HG02885 (cell line): ENCODE data around the gene NR2F1.
"Not testable (repeated sequence)": the region's sequence is repeated elsewhere in the genome, so short reads cannot be mapped to it uniquely, and the experiment has no call there.

Experiments used
- ATAC-seq: cut with Tn5 transposase; IDR thresholded peaks from one replicate; pipeline ENCODE4 v1.9.1; 2021; ENCODE audit warnings: mild to moderate bottlenecking; ENCODE audit not compliant: unreplicated experiment, poor library complexity

The NR2F1 gene

DNA sequence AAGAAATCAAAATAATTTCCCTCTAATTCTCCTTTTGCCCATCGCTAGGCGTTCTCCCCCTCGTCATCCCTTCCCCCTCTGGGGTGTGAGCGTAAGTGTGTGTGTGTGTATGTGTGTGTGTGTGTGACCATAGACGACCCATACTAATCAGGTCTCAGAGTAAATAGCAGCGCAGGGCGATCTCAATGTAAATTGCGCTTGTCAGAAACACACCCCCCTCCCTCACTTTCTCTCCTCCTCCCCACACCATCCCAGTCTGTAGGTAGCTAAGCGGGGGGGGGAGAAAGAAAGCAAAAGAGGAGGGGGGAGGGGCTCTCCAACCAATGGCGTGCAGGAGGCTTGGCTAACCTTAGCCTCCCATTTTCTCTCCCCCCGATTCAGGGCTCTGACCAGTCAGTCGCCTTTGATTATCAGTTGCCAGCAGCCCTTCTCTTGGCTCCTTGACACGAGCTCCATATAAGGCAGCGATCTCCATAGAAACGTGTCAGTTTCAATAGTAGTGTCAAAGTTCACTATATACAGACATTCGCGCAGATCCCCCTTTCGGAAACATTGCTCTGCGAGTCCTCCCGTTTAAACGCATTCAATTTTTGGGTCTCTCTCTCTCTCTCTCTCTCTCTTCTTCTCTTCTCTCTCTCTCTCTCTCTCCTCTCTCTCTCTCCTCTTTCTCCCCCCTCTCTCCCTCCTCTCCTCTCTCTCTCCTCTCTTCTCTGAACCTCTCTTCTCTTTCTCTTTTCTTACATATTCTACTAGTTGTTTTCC lies at the start of gene NR2F1:
TSS of gene NR2F1 (plus strand) at position 546 of the 762 bp plus-strand sequence. CDS start 1,802 bp downstream, outside the sequence.
- no peak for ATAC-seq

DNA sequence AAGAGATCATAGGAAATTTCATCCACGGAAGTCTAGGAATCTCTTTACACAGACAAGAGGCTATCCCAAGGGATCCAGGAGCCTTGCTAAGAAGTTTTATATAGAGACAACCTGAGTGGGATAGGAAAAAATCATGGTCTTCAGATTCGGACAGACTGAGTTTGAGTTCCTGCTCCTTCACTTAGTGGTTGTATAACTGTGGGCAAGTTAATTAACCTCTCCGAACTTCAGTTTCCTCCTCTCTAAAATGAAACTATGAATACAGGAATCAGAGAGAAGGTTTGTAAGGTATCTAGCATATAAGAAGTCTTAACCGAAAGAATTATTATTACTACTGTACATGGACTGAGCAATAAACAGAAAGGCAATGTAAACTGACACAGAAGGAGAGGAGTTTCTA lies 37.1 kb upstream of the NR2F1 start:
- no peak for ATAC-seq

GRCh38 chr5:93549594-93549993 lies 33.4 kb upstream of the NR2F1 start:
- not testable (repeated sequence) for ATAC-seq

DNA sequence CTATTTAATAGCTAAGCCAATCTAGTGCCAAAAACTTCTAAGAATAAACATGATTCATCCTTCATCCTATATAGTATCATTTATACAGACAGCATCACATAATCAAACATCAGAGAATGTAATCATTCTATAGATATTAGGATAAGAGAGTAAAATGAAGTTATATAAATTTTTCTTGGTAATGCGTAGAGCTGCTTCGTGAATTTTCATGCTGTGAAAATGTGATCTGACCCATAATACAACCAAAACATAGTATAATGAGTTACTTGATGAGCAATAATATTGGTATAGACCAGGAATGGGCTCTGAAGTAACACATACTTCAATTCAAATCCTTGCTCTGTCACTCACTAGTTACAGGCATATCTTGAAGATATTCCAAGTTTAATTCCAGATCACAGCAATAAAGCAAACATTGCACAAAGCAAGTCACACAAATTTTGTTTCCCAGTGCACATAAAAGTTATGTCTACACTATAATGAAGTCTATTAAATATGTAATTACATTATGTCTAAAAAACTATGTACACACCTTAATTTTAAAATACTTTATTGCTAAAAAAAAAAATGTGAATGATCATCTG lies 25.9 kb upstream of the NR2F1 start:
- no peak for ATAC-seq

GRCh38 chr5:93566091-93566490 lies 16.9 kb upstream of the NR2F1 start:
- no peak for ATAC-seq

- ATAC-seq, result no peak
Measured at GRCh38 chr5:93567424-93567823, 15.6 kb upstream of the NR2F1 start.

DNA sequence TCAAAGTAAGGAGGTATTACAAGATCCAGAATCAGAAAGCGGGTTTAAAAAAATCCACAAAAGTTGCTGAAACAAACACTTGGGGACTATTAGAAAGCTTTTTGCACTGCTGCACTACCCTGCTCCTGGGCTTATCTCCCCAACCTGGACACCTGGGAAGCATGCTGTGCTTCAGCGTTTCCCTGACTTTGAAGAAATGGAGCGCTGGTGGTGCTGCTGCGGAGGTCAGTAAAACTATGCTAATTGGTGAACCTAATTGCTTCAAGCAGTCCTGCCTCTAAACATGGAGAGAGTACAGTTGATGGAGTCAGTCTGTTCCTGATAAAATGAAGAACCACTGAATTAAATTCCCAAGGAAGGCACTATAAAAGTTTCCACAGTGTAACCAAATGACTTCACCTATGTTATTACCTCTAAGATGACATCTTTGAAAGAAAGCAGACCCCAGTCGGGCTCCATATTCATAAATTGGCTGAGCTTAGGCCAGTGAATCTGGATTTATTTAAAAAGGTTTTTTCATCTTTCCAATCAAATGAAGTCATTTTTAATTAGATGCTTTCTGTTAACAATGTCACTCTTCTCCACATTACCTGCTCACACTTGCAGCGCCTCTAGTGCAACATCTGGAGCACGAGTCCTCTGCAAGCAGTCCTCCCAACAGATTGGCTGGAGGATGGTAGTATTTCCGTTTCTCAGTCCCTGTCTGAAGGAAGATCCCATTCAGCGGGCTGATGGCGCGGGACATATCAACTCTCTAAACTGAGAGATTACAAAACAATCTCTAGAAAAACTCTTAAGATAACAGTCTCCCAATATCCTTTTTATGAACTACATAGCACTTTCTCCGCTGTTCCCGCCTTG lies 13.5 kb upstream of the NR2F1 start:
- ATAC-seq, result no peak

DNA sequence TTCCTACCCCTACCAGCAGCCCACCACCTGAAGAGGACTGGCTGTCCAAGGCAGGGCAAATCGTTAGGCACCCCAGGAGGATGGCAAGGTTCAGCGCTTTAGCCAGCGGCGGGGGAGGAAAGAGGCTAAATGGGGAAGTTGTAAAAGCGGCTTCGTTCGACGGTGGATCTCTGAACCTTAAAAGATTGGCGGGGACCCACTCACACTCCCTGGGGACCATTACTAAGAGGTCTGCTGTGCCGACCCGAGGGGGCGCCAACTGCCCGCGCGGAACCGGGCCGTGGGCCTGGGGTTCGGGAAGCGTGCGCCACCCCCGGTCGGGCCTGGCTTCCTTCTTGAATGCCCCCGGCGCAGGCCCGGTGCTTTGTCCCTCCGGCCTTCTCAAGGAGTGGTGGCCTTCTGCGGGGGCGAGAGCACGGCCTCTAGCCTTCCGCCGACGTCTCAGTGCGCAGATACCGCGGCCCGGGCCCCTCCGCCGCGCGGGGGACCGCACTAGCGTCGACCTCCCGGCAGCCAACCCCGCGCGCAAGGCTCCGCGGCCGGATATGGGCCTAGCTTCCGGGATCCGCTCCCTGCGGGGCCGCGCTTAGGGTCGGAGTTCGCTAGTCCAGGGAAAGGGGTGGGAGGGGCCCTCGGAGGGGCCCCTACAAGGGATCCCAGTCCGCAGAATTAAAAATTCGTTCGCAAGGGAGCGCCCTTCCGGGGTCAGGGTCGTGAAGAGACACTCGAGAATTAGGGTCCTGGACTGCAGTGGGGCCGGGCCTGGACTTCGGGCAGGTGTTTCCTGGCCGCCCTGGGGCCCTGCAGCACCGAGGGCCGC lies 12.5 kb upstream of the NR2F1 start:
- ATAC-seq, result peak; percentile 34

GRCh38 chr5:93571114-93571949 lies 11.7 kb upstream of the NR2F1 start:
- ATAC-seq, result no peak

DNA sequence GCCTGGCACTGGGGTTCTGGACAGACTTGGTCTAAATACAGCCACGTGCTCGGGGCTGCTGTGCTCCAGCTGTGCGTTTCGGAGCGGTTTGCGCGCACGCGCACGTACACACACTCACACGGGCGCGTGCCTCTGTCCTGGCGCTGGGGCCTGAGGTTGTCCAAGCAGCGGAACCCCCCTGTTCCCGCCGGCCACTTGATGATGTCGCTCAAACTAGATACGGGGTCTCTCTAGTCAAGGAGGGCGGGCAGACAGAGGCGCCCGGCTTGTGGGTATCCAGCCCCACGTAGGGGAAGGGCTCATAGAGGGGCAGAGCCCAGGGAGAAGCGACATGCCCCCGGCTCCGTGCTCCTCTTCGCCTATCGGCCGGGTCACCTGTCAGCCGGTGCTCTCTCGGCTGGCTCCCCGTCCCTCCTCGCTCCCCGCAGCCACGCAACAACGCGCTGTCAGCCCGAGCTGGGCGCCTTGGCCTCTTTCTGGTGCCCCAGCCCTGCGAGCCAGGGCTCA lies 10.9 kb upstream of the NR2F1 start:
- ATAC-seq, result peak; percentile 38

DNA sequence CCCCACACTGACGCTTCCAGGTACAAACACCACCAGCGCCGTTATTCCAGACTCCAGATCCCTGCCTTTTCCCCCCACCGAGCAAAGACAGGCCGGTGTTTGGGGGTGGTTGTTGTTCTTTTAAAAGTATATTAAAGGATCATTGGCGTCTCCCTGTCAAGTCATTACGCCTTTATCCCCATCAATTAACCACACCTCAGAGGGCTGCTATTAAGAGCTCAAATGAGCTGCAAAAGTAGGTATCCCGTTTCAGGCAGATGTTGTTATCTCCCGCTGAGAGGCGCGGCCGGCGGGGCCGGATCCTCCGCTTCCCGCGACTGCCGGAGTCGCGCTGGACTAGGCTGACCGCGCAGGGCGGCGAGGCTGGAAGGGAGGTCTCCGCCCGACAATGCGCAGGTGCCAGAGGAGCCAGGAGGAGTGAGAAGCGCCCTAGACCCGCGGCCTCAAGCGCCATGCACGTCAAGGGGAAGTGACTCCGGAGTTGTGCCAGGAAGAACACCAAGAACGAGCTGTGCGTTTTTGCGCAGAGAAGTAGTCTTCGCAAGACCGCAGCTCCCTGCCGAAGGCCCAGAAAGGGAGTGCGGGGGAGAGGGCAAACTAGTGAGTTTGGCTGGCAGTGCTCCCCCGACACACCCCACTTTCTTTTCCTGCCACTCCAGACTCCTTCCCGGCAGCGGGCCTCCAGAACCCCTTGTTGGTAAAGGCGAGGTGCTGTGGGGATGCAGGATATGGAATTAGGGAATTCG lies 10.2 kb upstream of the NR2F1 start:
- ATAC-seq, result no peak

GRCh38 chr5:93573354-93574351 lies 9.4 kb upstream of the NR2F1 start:
- ATAC-seq, result no peak

- ATAC-seq, result no peak
Measured at GRCh38 chr5:93574491-93575305, 8.3 kb upstream of the NR2F1 start.

GRCh38 chr5:93575461-93576414 lies 7.3 kb upstream of the NR2F1 start:
- ATAC-seq, result no peak
